ENCODE measurements around the gene ERO1A.
A peak's percentile ranks its signal among the peaks of the same experiment; 100 is the strongest.

Gene ERO1A

DNA sequence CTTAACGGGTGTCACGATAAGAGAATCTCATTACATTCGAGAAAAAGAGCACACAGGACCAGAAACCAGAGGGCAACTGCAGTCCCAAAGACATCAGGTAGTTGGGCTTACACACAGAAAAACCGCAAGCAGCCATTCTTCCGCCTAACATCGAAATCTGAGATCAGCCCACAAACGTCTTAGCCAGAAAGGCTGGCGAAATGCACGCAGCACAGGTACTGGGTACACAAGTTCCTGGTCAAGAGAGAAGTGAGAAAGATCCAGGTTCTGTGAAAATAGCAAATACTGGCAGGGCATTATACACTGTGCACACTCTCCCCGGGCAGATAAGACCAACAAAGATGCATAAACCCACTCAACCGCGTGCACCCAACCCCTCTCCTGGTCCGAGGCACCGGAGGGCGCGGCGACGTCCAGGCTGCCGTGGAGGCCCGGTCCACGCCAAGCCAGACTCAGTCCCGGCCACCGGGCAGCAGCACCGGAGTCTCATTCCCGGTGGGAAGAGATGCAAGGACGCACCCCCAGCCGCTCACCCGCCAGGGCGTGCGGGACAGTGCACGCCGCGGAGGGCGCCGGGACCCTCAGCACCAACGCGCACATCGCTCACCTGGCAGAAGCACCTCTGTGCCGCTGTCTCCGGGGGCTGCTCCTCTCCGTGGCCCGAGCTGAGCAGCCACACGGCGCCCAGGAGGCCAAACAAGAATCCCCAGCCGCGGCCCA lies 437 bp downstream of the ERO1A start:
- DNase-seq, result peak; percentile 66 to 86 (median 83)

- no peak for DNase-seq
These were observed 1.8 kb downstream of the ERO1A start for GRCh38 chr14:52693532-52693931.

- DNase-seq, result no peak
These were observed 2.3 kb downstream of the ERO1A start for GRCh38 chr14:52693036-52693435.

GRCh38 chr14:52692248-52692962 lies 3.0 kb downstream of the ERO1A start:
- no peak for DNase-seq

DNA sequence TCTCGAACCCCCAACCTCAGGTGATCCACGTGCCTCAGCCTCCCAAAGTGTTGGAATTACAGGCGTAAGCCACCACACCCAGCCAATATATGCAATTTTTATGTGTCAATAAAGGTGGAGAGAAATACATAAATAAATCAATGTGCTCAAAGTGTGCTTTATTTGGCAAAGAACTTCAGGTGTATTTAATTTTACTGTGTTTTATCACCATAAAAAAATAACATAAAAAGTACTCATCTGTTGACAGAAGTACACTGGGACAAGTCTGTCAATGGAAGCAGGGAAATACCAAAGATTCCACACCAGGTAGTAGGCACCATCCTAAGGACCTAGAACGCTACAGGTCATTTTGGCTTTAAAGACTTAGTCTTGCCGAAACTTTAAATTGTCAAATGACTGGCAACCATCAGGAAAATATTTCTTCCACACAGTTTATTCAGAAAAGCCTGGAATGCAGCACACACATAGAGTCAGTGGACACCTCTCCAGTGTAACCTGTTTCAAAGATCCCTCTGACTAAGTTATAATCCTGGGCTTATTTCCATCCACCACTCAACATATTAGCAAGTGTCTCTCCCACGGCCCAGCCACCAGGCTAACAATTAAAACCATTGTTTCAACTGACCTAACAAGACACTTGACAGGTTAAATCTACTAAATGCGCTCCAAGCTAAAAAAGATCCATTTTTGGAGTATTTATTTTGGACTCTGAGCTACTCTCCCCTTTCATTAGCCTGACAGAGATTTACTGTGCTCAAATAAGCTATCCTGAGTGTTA lies 4.2 kb downstream of the ERO1A start:
- peak in 1 of 3 experiments; percentile 81 for DNase-seq

- no peak for DNase-seq
These were observed 9.2 kb downstream of the ERO1A start for GRCh38 chr14:52686176-52686575.

GRCh38 chr14:52683985-52684520 lies 11.3 kb downstream of the ERO1A start:
- DNase-seq, result no peak

DNA sequence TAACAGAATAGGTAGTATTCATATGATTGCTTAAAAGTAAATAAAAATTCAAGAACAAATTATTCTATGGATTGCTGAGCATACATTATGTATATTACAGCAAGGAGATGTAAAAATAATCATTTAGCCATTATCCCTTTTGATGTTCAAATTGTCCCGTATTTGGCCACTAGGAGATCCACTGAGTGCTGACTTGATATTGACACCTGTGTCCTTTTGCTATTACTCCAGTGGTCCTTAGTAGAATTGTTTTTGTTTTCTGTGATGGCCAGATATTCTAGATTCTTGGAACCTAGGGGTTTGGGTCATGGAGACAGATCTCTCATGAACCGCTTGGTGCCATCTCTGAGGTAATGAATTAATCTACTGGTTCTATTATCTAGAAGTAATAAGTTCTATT lies 16.8 kb downstream of the ERO1A start:
- peak in 1 of 3 experiments; percentile 10 for DNase-seq

DNA sequence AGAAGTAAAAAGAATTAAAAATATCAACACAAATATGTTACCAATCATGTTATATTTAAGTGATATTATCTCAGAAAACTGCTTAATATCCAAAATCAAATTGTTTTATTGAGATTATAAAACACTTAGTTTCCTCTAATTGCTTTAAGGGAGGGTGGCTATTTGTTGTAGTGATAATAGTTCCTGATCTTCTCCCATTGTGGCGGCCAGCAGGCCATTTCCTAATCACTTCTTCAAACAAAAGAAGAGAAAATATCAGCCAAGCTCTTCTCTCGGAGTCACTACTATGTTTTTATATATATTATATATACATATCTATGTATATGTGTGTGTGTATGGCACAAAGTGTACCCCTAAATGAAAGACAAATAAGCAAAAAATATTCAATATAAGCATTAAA lies 31.5 kb downstream of the ERO1A start:
- DNase-seq, result peak in 1 of 3 experiments; percentile 16

GRCh38 chr14:52661314-52661713 lies 34.0 kb downstream of the ERO1A start:
- DNase-seq, result peak in 1 of 3 experiments; percentile 33

DNA sequence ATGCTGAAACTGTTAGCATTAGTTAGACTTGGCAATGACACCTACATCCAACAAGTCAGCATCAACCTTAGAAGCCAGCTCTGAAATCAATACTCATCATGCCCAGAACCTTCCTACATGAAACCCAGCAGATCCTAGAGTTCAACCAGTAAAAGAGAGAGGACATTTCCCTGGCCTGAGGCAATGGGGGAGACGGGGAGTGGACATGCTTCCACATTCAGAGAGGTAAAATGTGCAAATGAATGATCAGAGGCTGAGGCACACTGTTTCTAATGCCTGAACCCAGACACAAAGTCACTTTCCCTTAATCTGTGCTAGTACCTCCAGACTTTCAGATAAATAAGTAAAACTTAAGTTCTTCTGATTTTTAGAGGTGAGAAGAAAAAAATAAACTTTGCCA lies 34.5 kb downstream of the ERO1A start:
- peak in 1 of 3 experiments; percentile 17 for DNase-seq

DNA sequence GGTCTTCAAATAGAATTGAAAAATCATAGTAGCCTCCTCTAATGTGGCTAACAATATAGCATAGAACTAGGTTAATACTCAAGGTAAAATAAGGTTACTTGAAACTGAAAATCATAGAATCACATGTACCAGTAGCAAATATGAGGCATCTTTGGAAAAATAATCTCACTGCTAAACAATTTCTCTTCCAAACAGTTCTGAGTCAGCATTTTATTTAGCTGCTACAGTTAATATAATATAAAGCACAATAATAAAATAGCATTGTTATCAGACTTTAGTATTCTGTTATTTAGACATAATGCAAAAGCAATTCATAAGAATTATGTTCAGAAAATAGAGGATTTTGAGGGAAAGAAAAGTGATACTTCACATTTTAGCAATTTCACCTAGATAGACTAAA lies 35.0 kb downstream of the ERO1A start:
- DNase-seq, result no peak

GRCh38 chr14:52656905-52657304 lies 38.5 kb downstream of the ERO1A start:
- DNase-seq, result no peak

- peak in 2 of 3 experiments; percentile 40 to 82 for DNase-seq
These were observed 44.6 kb downstream of the ERO1A start for GRCh38 chr14:52650774-52651173.

- DNase-seq, result peak in 1 of 3 experiments; percentile 50
These were observed 45.8 kb downstream of the ERO1A start for GRCh38 chr14:52649511-52649910.

GRCh38 chr14:52641745-52642144 lies 53.6 kb downstream of the ERO1A start:
- DNase-seq, result no peak

- no peak for DNase-seq
These were observed 55.2 kb downstream of the ERO1A start for GRCh38 chr14:52640137-52640536.

GRCh38 chr14:52619687-52620086 lies 75.7 kb downstream of the ERO1A start:
- DNase-seq, result no peak

DNA sequence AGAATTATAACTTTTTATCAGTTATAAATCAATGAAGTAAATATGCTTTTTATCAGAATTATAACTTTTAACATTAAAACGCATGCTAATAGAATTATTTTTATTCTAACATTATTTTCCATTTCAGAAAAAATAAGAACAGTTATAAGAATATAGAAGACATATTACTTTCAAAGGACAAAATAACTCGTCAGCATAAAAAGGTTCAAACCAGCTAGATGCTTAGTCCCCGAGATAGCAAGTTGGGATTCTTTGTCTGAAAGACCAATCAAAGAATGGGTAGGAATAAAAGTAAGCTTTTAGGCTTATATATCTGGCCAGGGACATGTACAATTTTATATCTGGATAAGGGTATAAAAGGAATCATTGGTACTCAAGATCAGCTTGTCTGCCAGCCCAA lies 76.8 kb downstream of the ERO1A start:
- DNase-seq, result no peak

DNA sequence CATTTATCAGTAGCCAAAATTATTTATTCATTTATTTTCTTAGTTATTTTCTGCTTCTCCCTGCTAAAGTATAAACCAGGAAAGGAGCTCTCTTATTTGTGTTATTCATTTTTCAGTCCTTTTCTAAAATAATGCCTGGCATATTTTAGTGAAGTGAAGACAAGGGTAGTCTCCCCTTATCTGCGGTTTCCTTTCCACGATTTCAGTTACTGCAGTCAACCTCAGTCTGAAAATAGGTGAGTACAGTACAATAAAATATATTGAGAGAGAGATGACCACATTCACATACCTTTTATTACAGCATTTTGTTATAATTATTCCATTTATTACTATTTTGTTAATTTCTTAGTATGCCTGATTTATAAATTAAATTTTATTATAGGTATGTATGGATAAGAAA lies 85.2 kb downstream of the ERO1A start:
- no peak for DNase-seq

- no peak for DNase-seq
These were observed 85.8 kb downstream of the ERO1A start for GRCh38 chr14:52609445-52610044.

DNA sequence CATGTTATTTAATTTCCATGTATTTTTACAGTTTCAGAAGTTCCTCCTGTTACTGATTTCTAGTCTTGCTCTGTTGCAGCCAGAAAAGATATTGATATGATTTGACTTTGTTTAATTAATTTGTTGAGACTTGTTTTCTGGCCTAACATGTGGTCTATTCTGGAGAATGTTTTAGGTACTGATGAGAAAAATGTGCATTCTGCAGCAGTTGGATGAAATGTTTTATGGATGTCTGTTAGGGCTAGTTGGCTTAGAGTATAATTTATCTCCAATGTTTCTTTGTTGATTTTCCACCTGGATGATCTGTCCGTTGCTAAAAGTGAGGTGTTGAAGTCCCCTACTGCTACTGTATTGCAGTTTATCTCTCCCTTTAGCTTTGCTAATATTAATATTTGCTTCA lies 88.3 kb downstream of the ERO1A start:
- DNase-seq, result no peak

DNA sequence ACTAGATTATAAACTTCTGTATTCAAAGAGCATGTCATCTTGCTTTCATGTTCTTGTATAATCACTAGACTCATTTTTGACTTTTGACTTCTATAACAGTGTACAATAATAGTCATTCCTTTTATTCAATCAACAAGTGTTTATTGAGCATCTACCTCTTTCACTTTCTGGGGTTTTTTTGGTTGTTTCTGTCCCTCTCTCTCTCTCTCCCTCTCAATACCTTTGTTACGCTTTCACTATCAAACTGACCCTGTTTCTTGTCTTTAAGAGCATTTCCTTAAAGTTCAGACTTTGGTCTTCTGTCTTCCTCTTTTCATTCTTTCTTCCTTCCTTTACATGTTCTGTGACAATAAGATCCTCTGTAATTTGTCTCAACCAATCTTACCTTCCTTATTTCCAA lies 93.2 kb downstream of the ERO1A start:
- DNase-seq, result no peak
